ACHN (cell line): ENCODE results near the gene CALCOCO1.

Experiments
- DNase-seq: peaks from one replicate; pipeline ENCODE4 v3.0.0-alpha.2; 2015
- in situ Hi-C: cut with HindIII; loops from 2 replicates; pipeline ENCODE4 v1.10.0; 2017; ENCODE audit warnings: low sequenced_read_pairs, low pct_ligation_motif_present, low pct_unique_long_range_greater_than_20kb

Gene CALCOCO1

DNA sequence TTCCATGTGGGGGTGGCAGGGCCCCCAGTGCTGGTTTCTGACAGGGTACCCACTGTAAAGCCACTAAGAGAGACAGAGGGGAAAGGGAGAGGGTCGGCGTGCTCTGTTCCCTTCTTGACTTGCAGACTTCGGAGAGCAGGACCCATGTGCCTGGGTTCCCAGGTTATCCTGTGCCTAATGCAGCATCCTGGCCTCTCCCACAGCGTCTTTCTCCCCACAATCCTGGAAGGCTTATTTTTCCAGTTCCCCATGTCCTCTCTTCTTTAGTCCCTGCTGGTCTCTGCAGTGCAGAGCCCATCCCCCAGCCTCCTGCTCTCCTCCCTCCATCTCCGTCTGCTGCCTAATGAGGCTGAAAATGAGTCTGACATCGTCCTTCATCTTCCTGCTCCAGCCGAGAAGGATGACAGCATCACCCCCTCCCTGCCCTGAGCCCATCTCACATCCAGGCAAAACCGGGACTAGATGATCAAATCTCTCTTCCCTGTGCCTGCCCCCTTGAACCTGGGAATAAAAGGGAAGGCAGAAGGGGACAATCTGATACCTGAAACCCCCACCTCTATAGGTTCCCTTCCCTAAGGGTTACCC is 15.1 kb downstream of the CALCOCO1 start:
- in situ Hi-C loops, result no loop called here
- peak; percentile 24 for DNase-seq

DNA sequence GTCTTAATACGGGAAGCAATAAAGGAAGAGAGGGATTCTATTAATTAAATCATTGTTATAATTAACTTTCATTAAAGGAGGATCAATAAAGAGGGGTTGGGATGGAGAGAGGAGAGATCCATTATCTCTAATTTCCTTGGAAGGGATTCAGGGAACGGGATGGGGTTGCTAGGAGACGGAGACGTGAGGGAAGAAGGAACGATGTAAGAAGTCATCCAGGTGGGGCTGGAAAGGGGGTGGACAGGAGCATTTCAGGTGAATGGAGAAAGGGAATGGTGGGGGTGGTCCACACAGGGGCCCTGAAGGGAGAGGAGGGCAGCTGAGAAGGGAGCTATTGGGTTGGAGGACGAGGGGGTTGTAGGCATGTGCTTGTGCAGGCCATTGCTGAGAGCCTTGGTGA is 17.2 kb downstream of the CALCOCO1 start:
- no peak for DNase-seq
- in situ Hi-C loops, result no loop called here

DNA sequence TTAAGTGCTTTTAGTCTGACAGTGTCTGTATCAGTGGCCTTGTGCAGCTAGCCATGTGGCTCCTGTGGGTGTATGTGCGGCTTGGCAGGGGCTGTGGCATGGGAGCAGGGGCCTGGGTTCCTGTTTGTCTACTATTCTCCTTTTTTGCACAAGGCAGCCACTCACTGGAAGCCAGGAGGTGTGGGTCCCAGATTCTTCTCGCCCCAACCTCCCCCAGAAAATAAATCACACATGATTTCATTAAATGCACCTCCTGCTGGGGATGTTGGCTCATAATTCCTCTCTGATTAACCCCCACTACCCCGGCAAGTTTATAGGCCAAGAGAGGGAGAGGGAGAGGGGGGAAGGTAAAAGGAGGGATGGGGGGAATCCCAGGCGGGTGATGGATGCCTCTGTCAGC is 17.6 kb downstream of the CALCOCO1 start:
- DNase-seq, result no peak
- in situ Hi-C loops, result no loop called here

DNA sequence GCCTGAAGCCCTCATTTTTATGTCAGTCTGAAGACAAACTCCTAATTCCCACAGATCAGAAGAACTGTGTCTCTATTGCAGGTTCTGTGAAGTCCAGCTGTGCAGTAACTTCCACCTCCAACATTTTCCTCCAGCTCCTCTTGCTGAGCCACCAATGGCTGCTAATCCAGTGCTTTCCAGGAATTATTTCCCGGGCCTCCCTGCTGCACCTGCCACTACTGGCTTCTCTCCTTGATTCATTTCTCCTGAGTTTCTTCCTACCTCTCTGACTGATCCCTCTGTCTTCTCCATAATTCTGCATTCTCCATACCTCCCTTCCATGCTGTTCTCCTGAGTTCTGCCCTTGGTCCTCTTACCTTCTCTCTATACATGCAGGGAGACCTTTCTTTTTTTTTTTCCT is 21.2 kb downstream of the CALCOCO1 start:
- DNase-seq, result no peak
- in situ Hi-C loops, result no loop called here

DNA sequence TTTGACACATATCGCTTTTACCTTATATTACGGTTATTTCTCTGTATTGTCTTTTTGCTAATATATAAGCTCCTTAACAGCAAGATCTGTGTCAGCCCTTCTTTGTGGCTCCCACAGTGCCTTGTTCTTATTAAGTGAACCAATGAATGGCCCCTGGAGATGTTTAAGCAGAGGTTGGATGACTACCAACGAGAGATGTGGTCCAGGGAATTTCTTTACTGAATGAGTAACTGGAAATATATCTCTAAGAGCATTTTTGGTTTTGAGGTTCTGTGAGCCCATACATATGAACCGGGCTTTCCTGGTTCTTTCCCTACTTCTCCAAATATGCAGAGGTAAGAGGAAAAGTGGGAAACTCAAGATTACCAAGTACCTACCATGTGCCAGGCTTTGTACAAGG is 23.5 kb downstream of the CALCOCO1 start:
- peak; percentile 59 for DNase-seq
- in situ Hi-C loops, result no loop called here

- in situ Hi-C loops, result no loop called here
- DNase-seq, result peak; percentile 73
Measured at GRCh38 chr12:53701518-53702264, 25.6 kb downstream of the CALCOCO1 start.

DNA sequence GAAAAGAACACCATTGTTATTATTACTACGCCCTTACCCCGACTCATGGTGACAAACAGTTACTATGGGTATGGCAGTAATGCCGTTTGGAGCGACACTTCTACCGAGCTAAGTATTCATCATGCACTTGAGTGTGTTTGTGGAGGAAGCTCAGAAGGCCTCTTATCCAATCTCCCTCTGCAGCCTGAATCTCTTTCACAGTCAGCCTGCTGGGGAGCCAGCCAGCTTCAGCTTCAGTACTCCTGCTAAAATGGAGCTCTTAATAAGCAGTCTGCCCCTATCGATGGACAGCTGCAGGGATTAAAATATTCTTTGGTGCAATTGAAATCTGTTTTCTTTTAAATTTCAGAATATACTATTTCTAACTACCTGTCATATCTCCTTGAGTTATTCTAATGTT is 26.7 kb downstream of the CALCOCO1 start:
- no peak for DNase-seq
- in situ Hi-C loops, result no loop called here

DNA sequence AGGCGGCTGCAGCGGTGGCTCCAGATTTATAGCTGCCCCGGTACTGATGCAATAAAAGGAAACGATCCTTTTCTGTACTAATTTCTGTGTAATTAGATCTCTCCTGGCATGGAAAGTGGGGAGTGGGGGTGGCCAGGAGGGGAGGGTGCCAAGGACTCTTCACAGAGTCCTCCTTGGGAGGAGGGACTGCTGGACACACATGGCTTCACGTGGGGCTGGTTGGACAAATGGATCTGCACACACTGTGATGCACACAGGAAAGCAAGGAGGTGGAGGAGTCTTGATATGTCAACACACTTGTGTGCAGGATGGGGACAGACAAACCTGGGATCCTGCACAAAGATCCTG is 27.6 kb downstream of the CALCOCO1 start:
- DNase-seq, result no peak

GRCh38 chr12:53698948-53699677 is 28.1 kb downstream of the CALCOCO1 start:
- in situ Hi-C loops, result no loop called here
- DNase-seq, result no peak

More for the DNA sequence above, 27.6 kb downstream of the CALCOCO1 start:
- in situ Hi-C loops, result no loop called here

GRCh38 chr12:53696655-53697331 is 30.5 kb downstream of the CALCOCO1 start:
- in situ Hi-C loops, result no loop called here
- no peak for DNase-seq

- in situ Hi-C loops, result no loop called here
- peak; percentile 98 for DNase-seq
Measured at GRCh38 chr12:53696285-53696654, 31.0 kb downstream of the CALCOCO1 start.

DNA sequence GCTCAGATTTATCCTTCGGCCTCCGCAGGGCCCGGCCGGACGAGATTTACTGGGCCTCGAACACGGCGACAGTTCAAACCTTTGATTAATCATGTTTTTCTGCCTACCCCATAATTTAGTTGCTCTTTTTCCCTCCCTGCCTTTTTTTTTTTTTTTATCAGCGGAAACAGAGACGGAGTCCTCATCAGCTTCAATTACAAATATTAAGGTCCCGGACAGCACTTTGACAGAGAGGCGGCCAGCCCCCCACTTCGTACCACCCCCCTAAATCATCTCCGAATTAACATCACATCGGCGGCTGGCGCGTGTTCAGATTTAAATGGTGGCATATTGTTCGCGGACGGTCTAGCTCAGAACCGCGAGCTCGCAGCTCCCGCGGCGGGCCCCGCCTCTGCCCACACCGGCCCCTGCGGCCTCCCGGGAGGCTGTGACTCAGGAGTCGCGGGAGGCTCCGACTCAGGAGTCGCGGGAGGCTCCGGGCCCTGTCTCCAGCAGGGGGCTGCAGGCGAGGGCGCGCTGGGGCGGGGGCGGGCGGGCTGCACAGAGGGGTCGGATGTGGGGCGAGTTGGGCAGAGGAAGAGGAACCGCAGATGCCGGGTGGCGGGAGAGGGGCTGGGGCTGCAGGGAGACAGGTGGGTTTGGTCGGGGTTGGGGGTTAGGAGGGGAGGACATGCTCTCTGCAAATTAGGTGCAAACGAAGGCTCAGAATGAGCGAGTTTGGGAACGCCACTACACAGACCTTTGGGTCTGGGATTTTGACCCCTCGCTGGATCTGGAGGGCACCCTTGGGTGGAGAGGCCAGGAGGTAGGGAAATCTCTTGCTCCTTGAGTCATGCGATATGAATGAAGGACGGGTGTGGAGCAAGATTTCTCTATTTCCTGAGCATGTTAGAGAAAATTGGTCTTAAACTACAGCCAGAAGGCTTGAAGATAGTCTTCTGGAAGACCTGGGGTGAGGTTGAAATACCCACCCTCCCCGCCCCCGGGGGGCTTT is 31.8 kb downstream of the CALCOCO1 start:
- in situ Hi-C loops, result no loop called here
- peak; percentile 93 for DNase-seq

- no peak for DNase-seq
- in situ Hi-C loops, result no loop called here
Measured at GRCh38 chr12:53694756-53695151, 32.5 kb downstream of the CALCOCO1 start.

DNA sequence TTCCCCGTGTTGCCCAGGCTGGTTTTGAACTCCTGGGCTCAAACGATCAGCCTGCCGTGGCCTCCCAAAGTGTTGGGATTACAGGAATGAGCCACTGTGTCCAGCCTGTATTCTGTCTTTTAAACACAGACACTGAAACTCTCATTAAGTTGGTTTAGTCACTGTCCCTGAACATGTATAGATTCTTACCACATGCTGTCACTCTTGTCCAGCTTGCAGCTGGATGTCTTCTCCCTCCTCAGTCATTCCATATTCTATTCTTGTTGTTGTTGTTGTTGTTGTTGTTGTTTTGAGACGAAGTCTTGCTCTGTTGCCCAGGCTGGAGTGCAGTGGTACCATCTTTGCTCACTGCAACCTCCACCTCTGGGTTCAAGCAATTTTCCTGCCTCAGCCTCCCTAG is 39.1 kb downstream of the CALCOCO1 start:
- DNase-seq, result no peak
- in situ Hi-C loops, result no loop called here

DNA sequence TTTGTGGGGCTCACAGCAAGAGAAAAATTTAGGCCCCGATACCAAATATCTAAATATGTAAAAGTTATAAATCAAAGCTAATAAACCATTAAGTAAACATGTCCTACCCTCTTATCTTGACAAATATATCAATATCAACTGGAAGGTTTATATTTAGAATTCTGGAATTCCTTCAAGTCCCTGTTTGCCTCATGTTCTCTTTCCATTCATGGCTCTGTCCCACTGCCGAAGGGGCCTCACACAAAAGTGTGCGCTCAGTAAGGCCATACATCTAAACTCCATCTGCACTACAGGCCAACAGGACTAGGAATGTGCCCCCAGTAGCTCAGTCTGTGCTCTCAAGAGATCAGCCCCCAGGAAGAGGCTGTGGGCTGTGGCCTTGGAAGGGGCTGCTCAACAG is 40.8 kb downstream of the CALCOCO1 start:
- in situ Hi-C loops, result no loop called here
- no peak for DNase-seq

GRCh38 chr12:53684654-53685220 is 42.5 kb downstream of the CALCOCO1 start:
- in situ Hi-C loops, result no loop called here
- no peak for DNase-seq

DNA sequence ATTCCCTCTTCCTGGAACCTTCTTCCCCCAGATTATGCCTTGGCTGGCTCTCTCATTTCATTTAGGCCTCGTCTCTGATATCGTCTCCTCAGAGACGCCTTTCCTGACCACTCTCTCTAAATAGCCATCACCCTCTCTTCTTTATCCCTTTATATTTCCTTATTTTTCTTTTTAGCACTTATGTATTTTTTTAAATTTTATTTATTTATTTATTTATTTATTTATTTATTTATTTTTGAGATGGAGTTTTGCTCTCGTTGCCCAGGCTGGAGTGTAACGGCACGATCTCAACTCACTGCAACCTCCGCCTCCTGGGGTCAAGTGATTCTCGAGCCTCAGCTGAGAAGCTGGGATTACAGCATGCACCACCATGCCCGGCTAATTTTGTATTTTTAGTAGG is 43.3 kb downstream of the CALCOCO1 start:
- in situ Hi-C loops, result no loop called here
- no peak for DNase-seq

- no peak for DNase-seq
- in situ Hi-C loops, result no loop called here
Measured at GRCh38 chr12:53683494-53683893, 43.8 kb downstream of the CALCOCO1 start.
